SK-N-SH (cell line): ENCODE results near the gene PEF1.

Experiments used
- CTCF ChIP-seq: fragments of 200-600 bp; sonication (generic); IDR thresholded peaks from 2 replicates; pipeline ENCODE4 v1.6.1; 2017; ENCODE audit warnings: antibody characterized with exemption, mild to moderate bottlenecking, moderate library complexity
- NFIC ChIP-seq: IDR thresholded peaks from 2 replicates; pipeline ENCODE4 v1.4.0; 2012; ENCODE audit warnings: borderline replicate concordance
- POLR2AphosphoS5 ChIP-seq: IDR thresholded peaks from 2 replicates; pipeline ENCODE4 v1.6.1; 2012; ENCODE audit warnings: low read depth, low read length
- YY1 ChIP-seq: IDR thresholded peaks from 2 replicates; pipeline ENCODE4 v1.4.0; 2012; ENCODE audit warnings: low read depth, mild to moderate bottlenecking

- no peak for TF ChIP-seq YY1
- no peak for TF ChIP-seq CTCF
- TF ChIP-seq POLR2AphosphoS5 = no peak
- no peak for TF ChIP-seq NFIC
These were observed 46.8 kb upstream of the PEF1 start for GRCh38 chr1:31691446-31691845.
